H54 (cell line): ENCODE results near the gene VANGL1.
A peak's percentile ranks its signal among the peaks of the same experiment; 100 is the strongest.

Experiments
- DNase-seq: peaks from one replicate; pipeline ENCODE4 v3.0.0; 2011; ENCODE audit warnings: low spot score, mixed read lengths; ENCODE audit not compliant: insufficient read length
- FAIRE-seq: peaks from 3 replicates; lab custom pipeline; 2011; peaks lifted over from hg19 to GRCh38; lab: Jason Lieb, UNC
- POLR2A ChIP-seq: IDR thresholded peaks from 2 replicates; pipeline ENCODE4 v1.6.1; 2011; ENCODE audit warnings: low read depth, mild to moderate bottlenecking, low read length

The VANGL1 gene

DNA sequence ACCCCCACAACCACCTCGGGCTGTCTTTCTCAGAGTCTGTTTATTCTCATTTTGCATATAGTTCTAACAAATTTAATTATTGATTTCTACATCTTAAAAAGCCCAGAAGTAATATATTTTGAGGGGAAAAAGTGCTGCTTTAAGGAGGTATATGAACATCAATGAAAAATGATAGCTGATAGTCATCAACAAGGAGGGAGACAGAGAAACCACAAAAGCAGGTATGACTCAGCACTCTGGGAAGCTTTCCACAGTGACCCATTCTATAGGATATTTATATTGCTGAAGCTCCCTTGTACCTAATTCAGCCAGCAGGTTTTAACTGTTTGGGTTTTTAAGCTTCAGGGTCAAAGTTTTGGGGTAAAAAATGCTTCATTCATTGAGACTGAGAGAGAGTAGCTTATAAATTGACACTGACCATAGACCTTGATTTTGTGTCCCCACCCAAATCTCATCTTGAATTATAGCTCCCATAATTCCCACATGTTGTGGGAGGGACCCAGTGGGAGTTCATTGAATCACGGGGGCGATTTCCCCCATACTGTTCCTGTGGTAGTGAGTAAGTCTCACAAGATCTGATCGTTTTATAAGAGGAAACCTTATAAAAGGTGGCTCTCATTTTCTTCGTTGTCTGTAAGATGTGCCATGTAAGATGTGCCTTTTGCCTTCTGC lies 27.4 kb downstream of the VANGL1 start:
- FAIRE-seq = no peak
- TF ChIP-seq POLR2A = no peak
- DNase-seq = no peak

DNA sequence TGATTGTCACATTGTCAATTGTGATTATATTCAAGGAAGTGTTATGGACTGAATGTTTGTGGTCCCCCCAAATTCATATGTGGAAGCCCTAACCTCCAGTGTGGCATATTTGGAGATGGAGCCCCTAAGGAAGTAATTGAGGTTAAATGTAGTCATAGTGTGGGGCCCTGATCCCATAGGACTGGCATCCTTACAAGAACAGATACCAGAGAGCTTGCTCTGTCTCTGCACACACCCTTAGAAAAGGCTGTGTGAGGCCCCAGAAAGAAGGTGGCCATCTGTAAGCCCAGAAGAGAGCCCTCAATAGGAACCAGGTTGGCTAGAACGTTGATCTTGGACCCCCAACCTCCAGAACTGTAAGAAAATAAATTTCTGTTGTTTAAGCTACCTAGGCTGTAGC lies 28.1 kb downstream of the VANGL1 start:
- FAIRE-seq (no peak), DNase-seq (no peak)
- no peak for TF ChIP-seq POLR2A

DNA sequence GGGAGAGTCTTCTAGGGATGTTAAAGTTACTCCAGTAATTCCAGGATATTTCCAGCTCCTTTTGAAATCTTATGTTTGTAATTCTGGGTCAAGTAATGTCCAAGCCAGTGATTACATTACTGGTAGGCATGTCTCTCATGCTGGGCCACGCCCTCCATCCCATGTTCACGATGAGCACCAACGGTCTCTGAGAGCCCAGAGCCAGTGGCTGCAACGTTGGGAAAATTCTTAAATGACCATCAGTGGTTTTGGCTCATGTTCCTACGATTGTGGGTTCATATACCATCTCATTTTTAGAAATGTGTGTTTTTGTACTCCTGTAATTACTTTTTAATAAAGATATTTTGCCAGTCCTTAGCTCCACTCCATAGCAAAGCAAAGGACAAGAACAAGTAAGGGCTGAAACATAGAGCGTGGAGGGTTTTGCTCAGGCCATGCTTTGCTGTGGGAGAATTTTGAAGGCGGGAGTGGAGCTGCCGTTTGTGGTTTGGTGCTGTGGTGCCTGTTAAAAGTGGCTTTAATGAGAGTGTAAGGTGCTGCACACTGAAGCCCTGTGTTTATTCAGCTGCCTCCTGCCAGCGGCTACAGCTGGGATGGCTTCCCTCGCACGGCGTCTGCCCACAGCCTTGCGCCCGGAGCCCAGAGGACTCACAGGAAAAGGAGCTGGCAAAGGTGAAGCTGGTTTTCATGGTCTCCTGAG lies 28.9 kb downstream of the VANGL1 start:
- FAIRE-seq (no peak), DNase-seq (no peak)
- TF ChIP-seq POLR2A = no peak

DNA sequence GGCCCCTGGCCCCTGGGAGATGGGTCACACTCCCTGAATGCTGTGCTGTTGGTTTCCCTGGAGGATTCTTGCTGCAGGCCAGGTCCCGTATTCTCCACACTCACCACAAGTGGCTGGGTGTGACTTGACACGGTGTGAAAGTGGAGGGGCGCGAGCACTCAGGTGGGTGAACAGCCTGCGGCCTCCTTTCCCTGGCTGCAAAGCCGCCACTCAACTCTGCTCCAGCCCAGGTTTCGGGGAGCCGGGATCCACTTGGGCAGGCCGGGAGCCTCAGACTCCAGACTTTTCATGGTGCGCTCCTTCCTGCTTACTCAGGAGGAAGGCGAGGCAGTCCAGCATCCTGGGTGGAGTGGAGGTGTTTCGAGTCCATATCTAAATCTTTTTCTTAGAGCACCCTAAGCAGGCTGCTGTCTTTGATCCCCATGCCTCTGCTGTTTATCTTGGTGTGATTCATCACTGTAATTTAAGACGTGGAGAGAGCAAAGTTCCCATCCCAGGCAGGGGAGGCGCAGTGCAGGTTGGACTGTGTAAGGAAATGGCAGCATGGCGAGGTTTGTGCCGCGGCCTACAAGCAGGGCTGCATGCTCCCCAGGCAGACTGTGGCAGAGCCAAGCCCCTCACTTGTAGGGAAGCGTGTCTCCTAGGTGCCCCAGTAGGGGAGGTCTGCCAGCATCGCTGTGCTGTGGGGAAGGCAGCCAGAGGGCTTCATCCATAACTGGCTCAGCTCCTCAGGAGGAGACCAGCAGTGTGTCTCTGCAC lies 29.6 kb downstream of the VANGL1 start:
- peak; percentile 52 for FAIRE-seq
- no peak for DNase-seq
- 0 out of 2 replicates have a peak, but pooled peaks have one; percentile 20 for TF ChIP-seq POLR2A

DNA sequence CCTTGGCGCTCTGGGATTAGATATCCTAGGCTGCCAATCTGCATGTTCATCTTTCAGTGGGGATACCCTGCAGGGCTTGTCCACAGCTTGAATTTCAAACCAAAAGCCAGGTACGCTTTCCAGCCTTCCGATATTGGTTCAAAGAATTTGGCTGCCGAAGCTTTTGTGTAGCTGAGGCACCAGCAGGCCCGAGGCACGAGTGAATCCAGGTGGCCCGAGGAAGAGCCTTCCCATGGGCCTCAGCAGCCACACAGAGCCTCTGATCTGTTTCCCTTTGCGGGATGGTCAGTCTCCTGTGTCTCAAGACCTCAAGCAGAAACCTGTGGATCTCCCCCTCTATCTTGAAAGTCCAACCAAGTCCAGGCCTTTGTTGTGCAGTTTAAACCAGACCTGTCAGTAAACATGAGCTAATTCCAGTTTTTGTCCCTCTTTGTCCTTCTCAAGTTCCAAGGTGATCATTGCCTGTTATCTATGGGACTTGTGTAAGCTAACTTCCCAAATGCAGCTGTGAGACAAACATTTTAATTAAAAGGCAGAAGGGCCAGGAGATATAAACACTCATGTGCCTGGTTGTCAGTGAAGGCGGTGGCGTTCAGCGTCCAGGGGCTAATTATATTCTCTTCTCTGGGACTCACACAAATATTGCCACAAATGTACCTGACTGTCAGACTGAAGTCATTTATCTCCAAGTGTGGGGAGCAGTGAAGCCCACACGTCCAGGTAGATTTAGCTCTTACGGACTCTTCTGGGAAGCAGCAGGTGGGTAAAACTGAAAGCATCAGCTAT lies 30.6 kb downstream of the VANGL1 start:
- no peak for TF ChIP-seq POLR2A
- DNase-seq = no peak
- FAIRE-seq = no peak

DNA sequence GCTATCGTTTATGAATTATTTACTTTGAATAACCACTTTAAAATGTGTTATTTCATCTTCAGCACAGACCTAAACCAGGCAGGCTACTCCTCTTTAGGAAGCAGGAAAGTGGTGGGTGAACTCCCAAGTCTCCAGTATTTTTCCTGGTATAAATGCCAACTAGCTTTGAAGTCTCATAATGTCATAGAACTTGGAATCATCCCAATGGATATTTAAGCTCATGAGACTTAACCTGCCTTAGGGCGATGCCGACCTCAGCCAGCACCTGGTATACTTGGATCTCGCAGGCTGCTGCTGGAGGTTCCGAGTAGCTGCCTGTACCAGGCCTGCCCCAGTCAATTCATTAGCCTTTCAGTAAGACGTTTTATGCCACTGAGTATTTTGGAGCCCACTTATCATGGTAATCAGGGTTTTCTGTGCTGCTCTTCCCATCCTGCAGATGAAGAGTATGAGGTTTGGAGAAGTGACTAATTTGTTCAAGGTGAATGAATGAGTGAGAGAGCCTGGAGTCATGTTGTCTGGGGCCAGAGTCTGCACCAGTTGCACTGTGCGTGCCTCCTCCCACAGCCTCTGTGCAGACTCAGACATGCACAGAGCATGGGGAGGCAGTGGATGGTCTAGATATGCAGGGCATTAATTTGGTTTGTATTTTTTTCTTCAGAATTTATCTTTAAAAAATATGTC lies 34.9 kb downstream of the VANGL1 start:
- DNase-seq (no peak), FAIRE-seq (no peak)
- TF ChIP-seq POLR2A = no peak

DNA sequence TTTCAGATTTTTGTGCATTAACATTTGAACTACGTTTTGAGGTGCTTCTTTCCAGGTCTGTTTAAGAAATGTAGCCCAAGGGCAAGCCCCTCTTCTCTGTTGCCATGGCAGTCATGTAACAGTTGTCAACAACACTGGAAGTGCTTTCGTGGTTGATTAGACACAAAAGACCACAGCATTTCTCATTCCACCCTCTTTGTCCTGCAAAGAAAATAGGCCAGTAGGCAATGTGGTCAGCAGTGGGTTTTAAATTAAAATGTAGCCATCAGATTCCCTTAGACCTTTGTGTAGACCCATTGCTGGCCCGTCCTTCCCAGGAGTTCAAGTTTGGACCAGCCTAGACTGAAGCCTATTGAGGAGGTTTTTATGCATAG lies 35.4 kb downstream of the VANGL1 start:
- no peak for FAIRE-seq
- DNase-seq = no peak
- TF ChIP-seq POLR2A = no peak

DNA sequence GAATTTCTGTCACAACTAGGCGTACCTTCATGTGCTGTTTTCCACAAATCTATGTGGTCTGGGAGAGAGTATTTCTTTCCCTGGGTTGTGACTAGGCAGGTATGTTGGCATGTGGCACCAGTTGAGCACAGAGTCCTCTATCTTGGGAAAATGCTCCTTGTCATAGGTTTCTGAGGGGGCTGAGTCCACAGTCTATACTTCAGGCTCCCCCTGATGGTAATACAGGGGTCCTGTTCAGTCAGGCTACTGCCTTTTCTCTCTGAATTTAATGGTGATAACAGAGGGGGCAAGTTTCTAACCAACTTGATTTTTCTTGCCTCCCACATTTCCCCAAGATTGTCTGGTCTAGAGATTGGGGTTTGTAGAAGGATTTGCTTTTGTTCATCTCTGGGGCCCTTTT lies 35.8 kb downstream of the VANGL1 start:
- no peak for DNase-seq
- FAIRE-seq = no peak
- no peak for TF ChIP-seq POLR2A

DNA sequence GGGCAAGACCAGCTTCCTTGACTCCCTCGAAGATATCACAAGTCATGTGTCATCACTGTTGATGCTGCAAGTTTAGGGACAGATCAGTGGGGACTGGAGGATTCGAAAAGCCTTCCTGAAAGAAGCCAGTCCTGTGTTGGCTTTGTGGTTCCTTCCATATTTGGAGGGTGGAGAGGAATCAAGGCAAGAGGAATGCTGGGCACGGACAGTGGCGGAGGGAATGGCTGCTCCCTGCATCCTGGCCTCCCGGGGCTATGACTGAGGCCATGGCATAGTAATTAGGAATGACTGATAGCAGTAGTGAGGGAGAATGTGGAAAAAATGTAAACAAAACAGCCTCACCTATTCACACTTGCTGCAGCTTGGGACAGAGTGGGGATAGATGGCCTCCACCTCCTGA lies 36.4 kb downstream of the VANGL1 start:
- no peak for DNase-seq
- FAIRE-seq = no peak
- TF ChIP-seq POLR2A = no peak

DNA sequence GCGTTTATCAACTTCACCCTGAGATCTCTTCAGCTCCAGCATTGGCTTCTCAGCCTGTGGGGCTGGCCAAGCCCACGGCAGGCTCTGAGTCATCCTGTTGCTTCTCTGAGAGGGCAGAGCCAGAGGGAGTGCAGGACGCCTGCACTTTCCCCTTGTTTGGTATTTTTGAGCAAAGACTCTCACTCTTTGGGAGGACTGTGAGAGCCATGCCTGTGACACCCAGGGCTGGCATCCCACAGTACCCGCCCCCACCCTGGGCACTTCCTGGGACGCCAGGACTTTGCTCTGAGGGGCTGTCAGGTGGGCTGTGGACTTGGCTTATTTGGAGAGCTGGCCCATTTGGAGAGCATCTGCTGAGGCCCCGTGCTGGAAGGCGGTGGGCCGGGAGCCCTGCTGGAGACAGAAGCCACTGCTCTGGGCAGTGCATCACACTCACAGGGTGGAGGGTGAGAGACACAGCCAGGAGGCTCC lies 37.4 kb downstream of the VANGL1 start:
- DNase-seq = peak; percentile 83
- TF ChIP-seq POLR2A = no peak
- FAIRE-seq = peak; percentile 71

DNA sequence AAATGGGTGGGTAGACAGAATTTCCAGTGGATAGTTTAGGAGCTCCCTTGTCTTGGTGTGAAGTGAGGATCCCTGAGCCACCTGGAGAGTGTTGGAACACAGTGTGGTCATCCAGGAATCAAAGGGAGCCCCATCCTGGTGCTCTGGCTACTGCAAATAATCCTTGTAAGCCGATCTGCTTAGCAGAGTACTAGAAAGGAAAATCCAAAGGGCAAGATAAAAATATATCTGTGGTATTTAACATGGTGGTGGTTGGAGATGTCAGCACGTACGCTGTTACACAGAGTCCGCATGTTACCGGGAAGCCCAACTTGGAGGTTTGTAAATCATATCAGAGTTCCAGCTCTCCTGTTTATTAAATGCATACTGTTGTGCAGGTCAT lies 39.0 kb downstream of the VANGL1 start:
- FAIRE-seq = no peak
- no peak for TF ChIP-seq POLR2A
- DNase-seq = no peak

DNA sequence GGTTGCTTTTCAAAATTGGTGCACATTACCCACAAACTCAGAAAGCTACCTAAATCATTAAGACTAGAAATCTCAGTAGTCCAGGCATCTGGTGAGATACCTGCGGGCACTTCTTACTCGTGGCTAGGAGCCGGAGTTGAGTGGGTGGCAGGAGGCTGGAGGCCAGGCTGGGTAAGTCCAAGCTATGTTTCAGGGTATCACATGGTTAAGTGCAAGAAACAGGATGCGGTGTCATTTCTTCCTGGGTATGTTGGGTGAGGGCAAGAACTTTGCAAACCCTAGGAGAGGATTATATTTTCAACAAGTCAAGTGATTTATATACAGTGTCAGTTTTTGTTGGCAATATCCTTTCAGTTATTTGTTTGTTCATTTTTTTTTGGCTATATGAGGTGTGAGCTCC lies 41.0 kb downstream of the VANGL1 start:
- TF ChIP-seq POLR2A = no peak
- DNase-seq = no peak
- FAIRE-seq = no peak
